Endothelial cell of umbilical vein (primary cell): Measurements from ENCODE around the gene PLCB4. TPM values are rescaled to one million over a fixed set of nuclear protein-coding genes. Genes with fewer than 3 reads are reported as not detected.

Source experiments
- BruUV-seq: library from RNA; stranded (reverse); fragments of 400-500 nt; replicated peaks from 2 replicates; lab custom pipeline; 2021; lab: Mats Ljungman, UMichigan
- CTCF ChIA-PET: fragments of 300-600, 350-600 bp; sonication (Branson Sonifier 250); formaldehyde crosslinking; loops from one replicate; lab custom pipeline; 2021; ENCODE audit warnings: antibody characterized with exemption, inconsistent platforms; lab: Charles Lee
- POLR2A ChIA-PET: fragments of 300-600, 350-600 bp; sonication (Branson Sonifier 250); formaldehyde crosslinking; loops from one replicate; lab custom pipeline; 2021; ENCODE audit warnings: antibody characterized with exemption, inconsistent platforms; lab: Charles Lee
- DNase-seq: peaks from one replicate; pipeline ENCODE4 v3.0.0-alpha.2; 2011; ENCODE audit warnings: low read depth, low spot score
- FAIRE-seq: peaks from 2 replicates; lab custom pipeline; 2011; peaks lifted over from hg19 to GRCh38; lab: Jason Lieb, UNC
- H2AFZ ChIP-seq: 2 replicates; pipeline ENCODE4 v1.6.0; 2012; ENCODE audit warnings: low read depth, low read length, control low read depth, inconsistent platforms
- H3K27ac ChIP-seq: 2 replicates; pipeline ENCODE4 v1.5.1; 2011; ENCODE audit warnings: low read depth, mild to moderate bottlenecking, control low read depth, low read length, moderate library complexity; ENCODE audit not compliant: insufficient read depth
- H3K27me3 ChIP-seq, 2 experiments: 2 replicates each; pipeline versions ENCODE4 v1.6.0 to v1.6.1; 2011; ENCODE audit warnings: low read length in 2 of 2, mixed read lengths in 1 of 2; ENCODE audit not compliant: control insufficient read depth in 2 of 2, insufficient read depth in 2 of 2
- H3K36me3 ChIP-seq, 2 experiments: 2 replicates in 1 of 2; 3 replicates in 1 of 2; pipeline ENCODE4 v1.5.1; 2011; ENCODE audit warnings: low read length in 2 of 2, mild to moderate bottlenecking in 1 of 2, moderate library complexity in 1 of 2; ENCODE audit not compliant: control insufficient read depth in 2 of 2, insufficient read depth in 2 of 2; ENCODE audit errors: extremely low read depth in 1 of 2
- H3K4me1 ChIP-seq: 3 replicates; pipeline ENCODE4 v1.5.1; 2011; ENCODE audit warnings: mild to moderate bottlenecking, low read length; ENCODE audit not compliant: control insufficient read depth, insufficient read depth; ENCODE audit errors: extremely low read depth
- H3K4me2 ChIP-seq: 2 replicates; pipeline ENCODE4 v1.6.1; 2011; ENCODE audit warnings: low read length, control low read depth, mixed read lengths; ENCODE audit not compliant: insufficient read depth
- H3K4me3 ChIP-seq, 3 experiments: fragments of 200-600 bp in 1 of 3; sonication (generic), shearing (Covaris generic) in 1 of 3; replicated peaks in 1 of 3; 2 replicates each; pipeline ENCODE4 v1.5.1; 2011 to 2016; ENCODE audit warnings: control low read depth in 3 of 3, low read length in 3 of 3, mild to moderate bottlenecking in 2 of 3, inconsistent platforms in 1 of 3, low read depth in 1 of 3, moderate library complexity in 1 of 3; ENCODE audit not compliant: insufficient read depth in 1 of 3
- H3K79me2 ChIP-seq: 2 replicates; pipeline ENCODE4 v1.6.0; 2012; ENCODE audit warnings: low read length, inconsistent platforms; ENCODE audit not compliant: control insufficient read depth, insufficient read depth
- H3K9ac ChIP-seq: replicated peaks from 2 replicates; pipeline ENCODE3; 2011; ENCODE audit warnings: low read length, control low read depth; ENCODE audit not compliant: insufficient read depth; ENCODE audit errors: extremely low read depth
- H3K9me1 ChIP-seq: replicated peaks from 3 replicates; pipeline ENCODE4 v1.6.0; 2011; ENCODE audit warnings: mild to moderate bottlenecking, low read length; ENCODE audit not compliant: control insufficient read depth, insufficient read depth; ENCODE audit errors: extremely low read depth
- H3K9me3 ChIP-seq: replicated peaks from 2 replicates; pipeline ENCODE4 v1.5.1; 2012; ENCODE audit warnings: low read length, inconsistent platforms; ENCODE audit not compliant: control insufficient read depth, insufficient read depth
- H4K20me1 ChIP-seq: replicated peaks from 2 replicates; pipeline ENCODE3; 2011; ENCODE audit warnings: mild to moderate bottlenecking, low read length; ENCODE audit not compliant: control insufficient read depth, insufficient read depth; ENCODE audit errors: extremely low read depth
- EZH2 ChIP-seq: IDR thresholded peaks from 2 replicates; pipeline ENCODE4 v1.6.1; 2012; ENCODE audit warnings: borderline replicate concordance, low read depth, mild to moderate bottlenecking, moderate library complexity, low read length, inconsistent platforms; ENCODE audit not compliant: severe bottlenecking
- FOS ChIP-seq: IDR thresholded peaks from 2 replicates; pipeline ENCODE4 v1.6.1; 2011; ENCODE audit warnings: mild to moderate bottlenecking, low read length, moderate library complexity, borderline replicate concordance; ENCODE audit not compliant: insufficient read depth
- GATA2 ChIP-seq: IDR thresholded peaks from 2 replicates; pipeline ENCODE4 v1.7.0; 2011; ENCODE audit warnings: low read depth, mild to moderate bottlenecking, moderate library complexity, mixed read lengths, low read length; ENCODE audit not compliant: insufficient read length, insufficient read depth
- JUN ChIP-seq: IDR thresholded peaks from 2 replicates; pipeline ENCODE4 v1.6.1; 2011; ENCODE audit warnings: borderline replicate concordance, low read depth; ENCODE audit not compliant: insufficient read length, insufficient read depth
- MYC ChIP-seq: IDR thresholded peaks from one replicate; pipeline ENCODE4 v1.6.1; 2011; ENCODE audit warnings: mild to moderate bottlenecking, low read depth, low read length
- POLR2A ChIP-seq: IDR thresholded peaks from 2 replicates; pipeline ENCODE4 v1.6.1; 2012; ENCODE audit warnings: low read depth, mild to moderate bottlenecking, control low read depth, low read length
- POLR2AphosphoS5 ChIP-seq: IDR thresholded peaks from 2 replicates; pipeline ENCODE4 v1.6.1; 2012; ENCODE audit warnings: low read depth, mild to moderate bottlenecking, control low read depth, low read length, moderate library complexity; ENCODE audit not compliant: insufficient read depth
- dilution Hi-C: fragments of 300-500 bp; cut with MboI; formaldehyde crosslinking; loops from one replicate; pipeline ENCODE4 v1.15.0; 2019; ENCODE audit warnings: low sequenced_read_pairs; ENCODE audit not compliant: extremely low pct_ligation_motif_present
- intact Hi-C: fragments of 100-400 bp; cut with micrococcal nuclease; formaldehyde crosslinking; loops from one replicate; pipeline ENCODE4 v1.10.0; 2022
- polyA plus RNA-seq, 4 experiments: library from polyadenylated mRNA; depleted of rRNA in 3 of 4; stranded (reverse) in 3 of 4; unstranded in 1 of 4; fragments of >200 nt; gene quantifications; 2 replicates each; pipeline versions ENCODE4 v1.2.1 to v1.2.3, GENCODE V29; 2011 to 2012; ENCODE audit warnings: missing spikeins in 1 of 4
- total RNA-seq: library from RNA; stranded (reverse); gene quantifications from 2 replicates; pipeline ENCODE4 v1.2.3, GENCODE V29; 2021
- TF ChIP-seq, protein P1 (sequence below): IDR thresholded peaks from 2 replicates; pipeline ENCODE4 v1.6.1; 2011; ENCODE audit not compliant: insufficient read depth, insufficient read length
- TF ChIP-seq, protein P2 (sequence below), 2 donors: IDR thresholded peaks; 1 replicate in 1 of 2; 2 replicates in 1 of 2; pipeline ENCODE4 v1.5.1; 2011; ENCODE audit warnings: low read length in 2 of 2, mild to moderate bottlenecking in 2 of 2, moderate library complexity in 2 of 2, control low read depth in 1 of 2, inconsistent platforms in 1 of 2, low read depth in 1 of 2; ENCODE audit not compliant: insufficient read depth in 1 of 2; ENCODE audit errors: extremely low read depth in 1 of 2

Gene PLCB4
- total and polyA plus RNA-seq, 2 donors (not counting 3 experiments of a cell fraction or from before 2014, with no cell fraction given) = 0.37 to 1.7 TPM

- ChIA-PET POLR2A (no interaction called here), CTCF (interaction anchor here (1.3 kb wide), 1 partner anchor 11 kb away, joined by 3 read pairs; no protein-coding TSS in a partner anchor)
- dilution Hi-C loops (no loop called here), intact Hi-C loops (no loop called here)
- H3K79me2 ChIP-seq = no peaks in the 10 kb centered on the region
- H3K4me2 ChIP-seq = no peak overlapping the region
- H3K9me3 ChIP-seq = no peaks in the 10 kb centered on the region
- no peaks in the 10 kb centered on the region for H3K4me1 ChIP-seq
- TF ChIP-seq POLR2AphosphoS5 (no peak), GATA2 (no peak), FOS (no peak), EZH2 (no peak), JUN (no peak), POLR2A (no peak), MYC (no peak)
- TF ChIP-seq, protein P1, sequence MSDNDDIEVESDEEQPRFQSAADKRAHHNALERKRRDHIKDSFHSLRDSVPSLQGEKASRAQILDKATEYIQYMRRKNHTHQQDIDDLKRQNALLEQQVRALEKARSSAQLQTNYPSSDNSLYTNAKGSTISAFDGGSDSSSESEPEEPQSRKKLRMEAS = no peak
- TF ChIP-seq, protein P2, sequence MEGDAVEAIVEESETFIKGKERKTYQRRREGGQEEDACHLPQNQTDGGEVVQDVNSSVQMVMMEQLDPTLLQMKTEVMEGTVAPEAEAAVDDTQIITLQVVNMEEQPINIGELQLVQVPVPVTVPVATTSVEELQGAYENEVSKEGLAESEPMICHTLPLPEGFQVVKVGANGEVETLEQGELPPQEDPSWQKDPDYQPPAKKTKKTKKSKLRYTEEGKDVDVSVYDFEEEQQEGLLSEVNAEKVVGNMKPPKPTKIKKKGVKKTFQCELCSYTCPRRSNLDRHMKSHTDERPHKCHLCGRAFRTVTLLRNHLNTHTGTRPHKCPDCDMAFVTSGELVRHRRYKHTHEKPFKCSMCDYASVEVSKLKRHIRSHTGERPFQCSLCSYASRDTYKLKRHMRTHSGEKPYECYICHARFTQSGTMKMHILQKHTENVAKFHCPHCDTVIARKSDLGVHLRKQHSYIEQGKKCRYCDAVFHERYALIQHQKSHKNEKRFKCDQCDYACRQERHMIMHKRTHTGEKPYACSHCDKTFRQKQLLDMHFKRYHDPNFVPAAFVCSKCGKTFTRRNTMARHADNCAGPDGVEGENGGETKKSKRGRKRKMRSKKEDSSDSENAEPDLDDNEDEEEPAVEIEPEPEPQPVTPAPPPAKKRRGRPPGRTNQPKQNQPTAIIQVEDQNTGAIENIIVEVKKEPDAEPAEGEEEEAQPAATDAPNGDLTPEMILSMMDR (IDR thresholded peaks at IDR 0.05; ENCODE audit: extremely low read depth in 1 of 2, insufficient read depth in 1 of 2, low read depth in 1 of 2, low read length in 2 of 2) = no peak
- FAIRE-seq (no peak), DNase-seq (peak; percentile 70)
- H3K27ac ChIP-seq = no peak overlapping the region
- no peak overlapping the region for H3K4me3 ChIP-seq
- H2AFZ ChIP-seq = no peak overlapping the region
- H3K9me1 ChIP-seq = no peaks in the 10 kb centered on the region
- H3K36me3 ChIP-seq = no peaks in the 10 kb centered on the region
- BruUV-seq = no TSS peak
- no peaks in the 10 kb centered on the region for H4K20me1 ChIP-seq
- H3K9ac ChIP-seq = no peak overlapping the region
- H3K27me3 ChIP-seq = no peaks in the 10 kb centered on the region
Observed at GRCh38 chr20:9301129-9302090, 232.5 kb downstream of the PLCB4 start.
